HTR-8/SVneo (cell line): ENCODE data around the gene SERPINI1.

Experiments used
- DNase-seq: peaks from one replicate; pipeline ENCODE4 v3.0.0; 2011; ENCODE audit warnings: low spot score, mixed read lengths; ENCODE audit not compliant: insufficient read length
- FAIRE-seq: peaks from 2 replicates; lab custom pipeline; 2011; peaks lifted over from hg19 to GRCh38; lab: Jason Lieb, UNC

The SERPINI1 gene

GRCh38 chr3:167839460-167840134 is 104.1 kb downstream of the SERPINI1 start:
- DNase-seq, result no peak
- FAIRE-seq, result no peak

DNA sequence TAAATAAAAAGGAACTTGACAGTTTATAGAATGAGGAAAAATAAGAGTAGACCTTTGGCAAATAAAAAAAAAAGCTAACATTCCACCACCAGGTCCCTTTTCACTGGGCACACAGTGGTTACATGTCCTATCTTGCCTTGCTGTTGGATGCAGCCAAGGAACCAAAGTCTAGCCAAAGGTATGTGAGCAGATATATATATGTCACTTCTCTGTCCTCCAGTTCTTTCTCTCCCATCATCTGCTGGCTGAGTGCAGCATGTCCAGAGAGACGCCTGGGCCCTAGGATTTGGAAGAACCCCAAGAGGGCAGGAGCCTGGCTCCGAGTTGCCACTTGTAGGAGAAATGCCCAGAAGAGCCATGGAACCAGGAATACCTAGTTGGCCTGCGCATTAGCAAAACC is 104.7 kb downstream of the SERPINI1 start:
- FAIRE-seq, result no peak
- no peak for DNase-seq

DNA sequence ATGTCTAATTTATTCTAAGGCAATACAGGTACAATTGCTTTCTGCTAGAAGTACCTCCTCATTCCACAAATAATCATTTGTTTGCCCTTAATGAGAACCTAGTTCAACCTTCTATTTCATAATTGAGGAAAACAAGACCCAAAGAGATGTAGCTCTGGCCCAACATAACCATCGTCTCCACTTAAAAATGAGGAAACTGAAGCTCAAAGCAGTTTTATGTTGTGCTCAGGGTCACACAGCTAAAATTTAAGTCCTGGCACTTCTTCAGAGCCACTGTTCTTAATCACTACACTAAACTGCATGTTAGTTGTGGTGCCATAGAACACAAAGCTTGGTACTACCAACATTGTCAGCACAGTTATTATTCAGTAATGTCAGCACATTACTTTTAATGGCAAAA is 108.0 kb downstream of the SERPINI1 start:
- no peak for DNase-seq
- FAIRE-seq, result no peak

- FAIRE-seq (no peak), DNase-seq (no peak)
Observed at GRCh38 chr3:167843886-167844285, 108.4 kb downstream of the SERPINI1 start.

- FAIRE-seq, result no peak
- no peak for DNase-seq
Observed at GRCh38 chr3:167844528-167844927, 109.0 kb downstream of the SERPINI1 start.

DNA sequence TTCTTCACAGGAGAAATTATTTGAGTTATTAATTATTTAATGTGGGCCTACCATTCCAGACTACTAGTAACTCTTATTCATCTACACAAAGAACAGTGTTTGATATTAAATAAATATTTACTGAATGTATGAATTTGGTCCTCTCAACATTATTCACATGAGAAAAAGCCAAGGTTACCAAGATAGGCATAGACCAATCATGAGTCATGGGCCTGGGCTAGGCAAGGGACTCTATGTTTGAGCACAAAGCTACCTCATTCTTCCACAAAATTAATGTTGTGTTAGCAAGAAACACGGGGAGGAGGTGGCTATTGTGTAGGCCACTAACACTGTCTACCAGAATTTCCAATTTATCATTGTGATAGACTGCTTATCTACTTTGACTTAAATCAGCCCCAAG is 115.7 kb downstream of the SERPINI1 start:
- FAIRE-seq (no peak), DNase-seq (no peak)

DNA sequence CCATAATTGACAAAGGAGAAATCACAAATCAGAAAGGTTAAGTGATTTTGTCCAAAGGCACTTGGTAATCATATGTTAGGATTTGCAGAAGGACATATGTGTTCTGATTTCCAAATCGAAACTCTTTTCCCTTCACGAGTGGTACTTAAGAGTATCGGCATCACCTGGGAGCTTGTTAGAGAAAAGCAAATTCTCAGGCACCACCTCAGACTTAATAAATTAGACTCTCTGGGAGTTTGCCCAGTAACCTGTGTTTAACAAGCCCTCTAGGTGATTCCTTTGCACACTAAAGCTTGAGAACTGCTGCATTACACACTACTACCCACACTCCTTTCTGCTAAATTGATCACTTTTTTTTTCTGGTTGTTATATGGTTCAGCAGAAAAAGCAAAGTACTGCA is 116.2 kb downstream of the SERPINI1 start:
- DNase-seq (no peak), FAIRE-seq (no peak)

DNA sequence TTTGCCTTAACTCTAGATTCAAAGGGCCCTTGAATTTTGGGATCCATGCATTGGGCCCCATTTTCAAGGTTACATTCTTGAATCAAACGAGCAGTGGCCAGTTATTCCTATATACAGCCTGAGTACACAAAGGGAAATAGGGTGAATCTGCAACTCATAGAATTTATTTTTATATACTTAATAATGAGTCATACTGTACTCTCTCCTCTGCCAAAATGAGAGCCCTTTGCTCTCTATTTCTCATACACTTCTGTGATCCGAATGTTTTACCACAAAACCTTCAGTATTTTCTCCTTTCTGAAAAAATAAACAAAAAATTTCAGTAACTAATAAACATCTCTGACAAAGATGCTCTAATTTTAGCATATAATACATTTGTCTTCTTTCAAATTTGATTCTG is 116.7 kb downstream of the SERPINI1 start:
- no peak for DNase-seq
- no peak for FAIRE-seq

DNA sequence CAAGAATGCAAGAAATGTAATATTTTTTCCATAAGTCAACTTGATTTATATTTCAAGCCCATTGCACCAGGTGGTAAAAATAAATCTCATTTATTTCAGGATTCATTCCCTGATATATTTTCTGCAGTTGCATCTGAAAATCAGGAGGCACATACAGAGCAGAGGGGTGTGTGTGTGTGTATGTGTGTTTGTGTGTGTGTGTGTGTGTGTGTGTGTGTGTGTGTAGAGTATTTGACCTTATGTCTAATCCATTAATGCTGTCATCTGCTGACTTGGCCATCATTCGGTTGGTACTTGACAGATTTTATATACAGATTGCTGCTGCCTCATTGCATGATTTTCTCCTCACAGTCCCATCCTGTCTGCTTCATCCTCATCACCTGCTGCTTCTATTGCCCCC is 118.5 kb downstream of the SERPINI1 start:
- FAIRE-seq (no peak), DNase-seq (no peak)

DNA sequence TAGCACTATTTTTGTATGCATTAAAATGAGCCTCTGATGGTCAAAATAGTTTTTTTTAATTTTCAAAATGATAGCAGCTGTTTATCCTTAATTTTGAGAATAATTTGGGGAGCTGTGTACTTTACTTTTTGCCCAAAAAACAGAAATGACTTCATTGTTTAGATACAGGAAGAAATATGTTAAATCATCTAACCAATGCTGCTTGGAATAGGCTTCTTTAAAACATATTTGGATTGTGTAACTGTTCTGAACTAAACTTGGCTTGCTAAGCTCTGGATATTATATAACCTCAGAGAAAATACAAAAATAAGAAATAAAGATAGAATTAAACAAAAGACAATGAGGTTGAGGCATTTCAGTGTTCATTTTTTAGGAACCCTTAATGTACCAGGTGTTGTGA is 119.3 kb downstream of the SERPINI1 start:
- no peak for DNase-seq
- no peak for FAIRE-seq

- FAIRE-seq (no peak), DNase-seq (no peak)
Observed at GRCh38 chr3:167855306-167855705, 119.8 kb downstream of the SERPINI1 start.

- no peak for DNase-seq
Observed at GRCh38 chr3:167858865-167859264, 123.3 kb downstream of the SERPINI1 start.

GRCh38 chr3:167859610-167860009 is 124.1 kb downstream of the SERPINI1 start:
- DNase-seq (no peak), FAIRE-seq (peak; percentile 95)

More at GRCh38 chr3:167858865-167859264, 123.3 kb downstream of the SERPINI1 start:
- FAIRE-seq, result no peak

- DNase-seq, result no peak
- no peak for FAIRE-seq
Observed at GRCh38 chr3:167861649-167862048, 126.1 kb downstream of the SERPINI1 start.

- DNase-seq (no peak), FAIRE-seq (no peak)
Observed at GRCh38 chr3:167862104-167862730, 126.7 kb downstream of the SERPINI1 start.

DNA sequence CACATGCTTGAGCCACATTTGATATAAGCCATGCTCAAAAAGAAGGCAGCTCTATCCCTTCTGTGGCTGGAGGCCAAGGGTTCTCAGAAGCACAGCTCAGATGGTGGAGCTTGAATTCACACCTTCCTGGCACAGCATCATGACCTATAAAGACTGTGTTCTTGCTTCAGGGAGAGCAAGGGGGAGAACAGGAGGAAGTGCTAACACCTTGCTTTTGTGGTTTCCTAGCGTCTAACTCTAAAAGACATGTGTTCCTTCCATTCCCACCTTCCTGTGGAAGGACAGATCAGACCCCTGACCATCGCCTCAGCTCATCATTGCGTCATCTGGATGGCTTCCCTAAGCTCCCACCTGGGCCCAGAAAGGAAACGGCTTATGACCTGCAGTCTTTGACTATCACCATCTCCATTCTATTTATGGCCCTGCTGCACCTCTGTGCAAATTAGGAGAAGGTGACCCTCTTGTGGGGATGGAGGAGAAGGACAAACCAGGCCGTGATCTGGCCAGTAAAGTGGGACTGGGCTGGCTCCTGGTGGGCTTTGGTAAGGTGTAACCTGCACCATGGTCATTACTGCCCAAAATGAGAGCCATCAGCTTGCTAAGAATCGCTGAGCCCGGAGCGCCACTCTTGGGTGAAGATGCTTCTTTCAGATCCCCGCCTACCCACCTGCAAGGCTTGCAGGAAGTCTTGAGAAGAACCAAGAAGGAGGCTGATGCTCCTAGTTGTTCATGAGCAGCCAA is 128.5 kb downstream of the SERPINI1 start:
- FAIRE-seq, result no peak
- no peak for DNase-seq

GRCh38 chr3:167864552-167864874 is 129.0 kb downstream of the SERPINI1 start:
- DNase-seq (no peak), FAIRE-seq (no peak)

DNA sequence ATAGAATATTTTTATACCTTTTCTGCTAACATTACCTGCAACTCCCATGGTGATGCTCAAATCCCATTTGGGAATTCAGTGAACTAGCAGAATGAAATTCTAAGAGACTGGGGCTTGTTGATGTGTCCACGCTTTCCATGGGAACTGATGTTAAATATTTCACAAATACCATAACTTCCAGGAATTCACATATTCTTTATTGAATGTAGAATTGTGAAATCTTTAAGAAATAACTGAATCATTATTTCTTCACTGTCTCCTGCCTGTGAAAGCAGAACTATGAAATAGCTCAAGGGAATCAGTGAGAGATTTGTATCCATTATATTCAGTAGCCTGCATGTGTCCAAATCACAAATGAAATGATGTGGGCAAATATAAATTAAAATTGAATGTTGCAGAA is 130.8 kb downstream of the SERPINI1 start:
- DNase-seq (no peak), FAIRE-seq (no peak)

DNA sequence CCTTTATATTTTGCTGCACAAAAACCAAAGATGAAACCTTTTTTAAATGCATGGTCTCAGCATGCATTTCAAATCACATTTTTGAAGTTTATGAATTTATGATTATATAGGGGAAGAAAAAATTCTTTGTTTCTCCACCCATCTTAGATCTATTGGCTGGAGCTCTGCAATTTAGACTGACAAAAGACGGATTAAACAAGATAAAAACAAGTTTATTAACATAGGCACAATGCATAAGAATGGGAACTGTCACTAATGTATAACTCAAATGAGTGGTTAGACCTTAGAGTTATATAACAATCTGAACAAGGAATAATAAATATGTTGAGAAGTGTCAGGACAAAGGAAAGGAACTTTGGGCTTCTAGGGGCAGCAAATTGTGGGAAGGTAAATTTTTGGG is 132.5 kb downstream of the SERPINI1 start:
- DNase-seq (no peak), FAIRE-seq (no peak)

DNA sequence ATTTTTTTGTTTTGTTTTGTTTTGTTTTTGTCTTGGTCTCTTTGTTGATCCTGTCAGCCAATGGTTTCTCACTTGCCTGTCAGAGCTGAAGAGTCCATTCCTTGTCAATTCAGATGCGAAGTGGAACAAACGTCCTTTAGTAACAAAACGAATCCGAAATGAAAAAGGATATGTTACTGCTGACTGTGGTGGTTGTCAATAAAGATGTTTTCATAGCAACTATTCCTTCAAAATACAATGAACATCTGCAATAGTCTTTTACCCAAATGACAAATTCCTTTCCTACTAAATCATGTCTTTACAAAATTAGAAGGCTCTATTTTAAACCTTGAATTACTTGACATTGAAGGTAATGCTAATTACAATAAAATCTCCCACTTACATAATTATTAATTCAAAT is 134.7 kb downstream of the SERPINI1 start:
- FAIRE-seq (no peak), DNase-seq (no peak)

DNA sequence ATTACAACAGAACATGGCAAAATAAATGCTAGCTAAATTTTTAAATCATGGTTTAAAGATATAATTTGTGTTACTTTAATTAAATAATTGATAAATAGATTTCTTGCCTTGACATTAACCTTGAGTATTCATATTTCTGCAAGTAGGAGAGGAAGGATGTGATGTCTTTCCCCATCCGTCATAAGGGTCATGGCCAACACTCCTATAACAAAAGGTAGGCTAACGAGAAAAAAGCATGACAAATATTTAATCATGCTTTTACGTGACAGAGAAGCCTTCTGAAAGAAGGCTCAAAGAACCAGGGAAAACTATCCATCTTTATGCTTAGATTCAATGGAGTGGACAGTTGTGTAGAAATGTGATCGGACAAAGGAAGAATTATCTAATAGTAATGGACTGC is 135.2 kb downstream of the SERPINI1 start:
- DNase-seq (no peak), FAIRE-seq (no peak)

DNA sequence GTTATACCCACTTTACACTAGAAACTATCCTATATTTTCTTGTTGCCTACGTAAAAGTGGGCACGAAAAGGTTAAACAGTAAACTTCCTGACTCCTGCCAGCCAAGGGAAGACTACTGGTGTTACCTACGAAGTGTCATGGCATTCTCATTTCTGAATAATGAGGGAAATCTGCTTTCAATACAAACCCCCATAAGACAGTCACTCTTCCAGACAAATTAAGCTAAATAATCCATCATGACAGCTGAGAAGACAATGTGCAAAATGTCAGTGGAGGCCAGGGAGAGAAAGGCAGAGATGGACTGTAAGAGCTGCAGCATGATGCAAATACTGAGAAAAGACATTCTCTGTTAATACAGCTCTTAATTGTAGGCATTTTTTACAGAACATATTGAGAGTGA is 136.5 kb downstream of the SERPINI1 start:
- FAIRE-seq (no peak), DNase-seq (no peak)
